Bone marrow (tissue), 2 donors: Measurements from ENCODE around the gene ANXA11.

Experiments
- DNase-seq, 2 donors: peaks; one replicate each; lab custom pipeline; 2025; lab: John Stamatoyannopoulos, UW

Gene ANXA11

GRCh38 chr10:80165173-80165572, 40.2 kb downstream of the ANXA11 start:
- DNase-seq, result no peak

GRCh38 chr10:80164596-80164995, 40.7 kb downstream of the ANXA11 start:
- no peak for DNase-seq

- no peak for DNase-seq
These were observed 41.5 kb downstream of the ANXA11 start for GRCh38 chr10:80163741-80164341.

GRCh38 chr10:80161321-80162083, 43.8 kb downstream of the ANXA11 start:
- DNase-seq, result no peak

GRCh38 chr10:80160361-80161320, 44.7 kb downstream of the ANXA11 start:
- no peak for DNase-seq

- DNase-seq, result no peak
These were observed 46.0 kb downstream of the ANXA11 start for GRCh38 chr10:80159166-80159873.

- DNase-seq, result peak in 1 of 2 donors; percentile 78
These were observed 46.7 kb downstream of the ANXA11 start for GRCh38 chr10:80158598-80159127.

- no peak for DNase-seq
These were observed 47.2 kb downstream of the ANXA11 start for GRCh38 chr10:80158126-80158525.

GRCh38 chr10:80157561-80157960, 47.8 kb downstream of the ANXA11 start:
- DNase-seq, result no peak

GRCh38 chr10:80156216-80156615, 49.1 kb downstream of the ANXA11 start:
- DNase-seq, result no peak

GRCh38 chr10:80155696-80156215, 49.6 kb downstream of the ANXA11 start:
- no peak for DNase-seq

GRCh38 chr10:80154978-80155695, 50.2 kb downstream of the ANXA11 start:
- no peak for DNase-seq

- DNase-seq, result no peak
These were observed 50.7 kb downstream of the ANXA11 start for GRCh38 chr10:80154626-80154977.

GRCh38 chr10:80153460-80153859, 51.9 kb downstream of the ANXA11 start:
- DNase-seq, result no peak

GRCh38 chr10:80152820-80153219, 52.5 kb downstream of the ANXA11 start:
- no peak for DNase-seq

- DNase-seq, result no peak
These were observed 55.2 kb downstream of the ANXA11 start for GRCh38 chr10:80150172-80150571.

- no peak for DNase-seq
These were observed 56.2 kb downstream of the ANXA11 start for GRCh38 chr10:80149123-80149522.

GRCh38 chr10:80148166-80148805, 57.1 kb downstream of the ANXA11 start:
- DNase-seq, result no peak

GRCh38 chr10:80146918-80147317, 58.4 kb downstream of the ANXA11 start:
- no peak for DNase-seq
